HUES48 (cell line): Measurements from ENCODE around the gene TTC39C.

Experiments
- H3K27ac ChIP-seq: one replicate; pipeline ENCODE4 v1.7.0; 2013; ENCODE audit warnings: low read depth, low read length, inconsistent platforms
- H3K27me3 ChIP-seq: 2 replicates; pipeline ENCODE4 v1.6.1; 2013; ENCODE audit warnings: mild to moderate bottlenecking, low read length; ENCODE audit not compliant: control insufficient read depth, insufficient read depth
- H3K36me3 ChIP-seq: 2 replicates; pipeline ENCODE4 v1.6.1; 2013; ENCODE audit warnings: low read length; ENCODE audit not compliant: control insufficient read depth, insufficient read depth
- H3K4me1 ChIP-seq: 2 replicates; pipeline ENCODE4 v1.6.1; 2013; ENCODE audit warnings: mild to moderate bottlenecking, low read length; ENCODE audit not compliant: control insufficient read depth, insufficient read depth
- H3K4me3 ChIP-seq: 2 replicates; pipeline ENCODE4 v1.5.1; 2013; ENCODE audit warnings: mild to moderate bottlenecking, low read depth, low read length
- H3K9ac ChIP-seq: 2 replicates; pipeline ENCODE4 v1.6.1; 2013; ENCODE audit warnings: mild to moderate bottlenecking, low read depth, low read length, moderate library complexity
- H3K9me3 ChIP-seq: 2 replicates; pipeline ENCODE4 v1.6.1; 2013; ENCODE audit warnings: low read length; ENCODE audit not compliant: control insufficient read depth, insufficient read depth

The TTC39C gene

GRCh38 chr18:24177499-24178133, 163.1 kb downstream of the TTC39C start:
- Histone ChIP-seq H3K4me1 (peaks cover 7% of the 10 kb centered on the region; the same call in 1 of the 2 replicates), H3K9me3 (no peaks in the 10 kb centered on the region), H3K27ac (no peak overlapping the region), H3K27me3 (no peaks in the 10 kb centered on the region), H3K4me3 (no peak overlapping the region), H3K36me3 (peaks cover 27% of the 10 kb centered on the region), H3K9ac (no peak overlapping the region)

DNA sequence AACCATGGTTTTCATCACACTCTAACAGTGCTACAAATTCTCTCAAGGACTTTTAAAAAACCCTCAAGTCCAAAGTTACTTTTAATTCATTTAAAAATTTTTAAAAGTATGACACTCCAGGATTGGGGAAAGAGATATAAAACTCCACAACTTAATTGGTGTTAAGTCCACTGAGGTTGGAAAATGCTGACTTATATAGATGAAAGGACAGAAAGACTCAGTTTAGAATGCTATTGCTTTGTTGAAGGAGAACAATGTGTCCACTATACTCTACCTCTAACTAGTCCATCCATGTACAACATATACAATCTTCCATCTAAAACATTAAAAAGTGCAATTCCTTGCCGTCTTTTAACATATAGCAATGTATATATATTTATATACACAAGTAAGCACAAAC, 165.5 kb downstream of the TTC39C start:
- no peaks in the 10 kb centered on the region for H3K27me3 ChIP-seq

GRCh38 chr18:24181806-24182205, 167.3 kb downstream of the TTC39C start:
- Histone ChIP-seq H3K9ac (no peak overlapping the region), H3K9me3 (no peaks in the 10 kb centered on the region), H3K36me3 (peaks cover 14% of the 10 kb centered on the region; the same call in 1 of the 2 replicates)

More for the DNA sequence above, 165.5 kb downstream of the TTC39C start:
- Histone ChIP-seq H3K4me3 (no peak overlapping the region), H3K27ac (no peak overlapping the region), H3K9me3 (no peaks in the 10 kb centered on the region), H3K36me3 (peaks cover 20% of the 10 kb centered on the region; the same call in 1 of the 2 replicates), H3K9ac (no peak overlapping the region), H3K4me1 (peaks cover 7% of the 10 kb centered on the region; the same call in 1 of the 2 replicates)

More at GRCh38 chr18:24181806-24182205, 167.3 kb downstream of the TTC39C start:
- Histone ChIP-seq H3K27ac (no peak overlapping the region), H3K27me3 (no peaks in the 10 kb centered on the region), H3K4me3 (no peak overlapping the region), H3K4me1 (peaks cover 7% of the 10 kb centered on the region; the same call in 1 of the 2 replicates)
